B cell (primary cell): ENCODE data around the gene WNT11. TPM values are rescaled to one million over a fixed set of nuclear protein-coding genes. Genes with fewer than 3 reads are reported as not detected.

Source experiments
- ATAC-seq: fragments of 200-7000 bp; cut with Tn5 transposase; one replicate; pipeline ENCODE4 v1.10.0; 2021; ENCODE audit warnings: low read depth, mild to moderate bottlenecking, moderate number of reproducible peaks, moderate library complexity
- CTCF ChIA-PET: fragments of 350-600 bp; sonication (Branson Sonifier 250); formaldehyde crosslinking; loops from one replicate; lab custom pipeline; 2021; ENCODE audit warnings: antibody characterized with exemption, inconsistent platforms; lab: Charles Lee
- POLR2A ChIA-PET: fragments of 350-600 bp; sonication (Branson Sonifier 250); formaldehyde crosslinking; loops from one replicate; lab custom pipeline; 2021; ENCODE audit warnings: antibody characterized with exemption; lab: Charles Lee
- DNase-seq: peaks from one replicate; pipeline ENCODE4 v3.0.0; 2013
- H2AFZ ChIP-seq: 2 replicates; pipeline ENCODE4 v1.6.1; 2012; ENCODE audit warnings: mild to moderate bottlenecking, low read depth, low read length; ENCODE audit not compliant: insufficient read depth, poor library complexity, severe bottlenecking
- H3K27ac ChIP-seq, 2 donors: 1 replicate in 1 of 2; 2 replicates in 1 of 2; pipeline ENCODE4 v1.5.1; 2012 to 2013; ENCODE audit warnings: low read length in 2 of 2, mild to moderate bottlenecking in 2 of 2, moderate library complexity in 1 of 2
- H3K27me3 ChIP-seq, 4 experiments: fragments of 200-600 bp in 1 of 4; sonication (generic) in 1 of 4; replicated peaks in 1 of 4; 1 replicate in 2 of 4; 2 replicates in 2 of 4; pipeline versions ENCODE4 v1.6.1 to v1.7.0; 2013 to 2016; ENCODE audit warnings: low read length in 3 of 4, mild to moderate bottlenecking in 2 of 4, mixed read lengths in 1 of 4, moderate library complexity in 1 of 4; ENCODE audit not compliant: insufficient read depth in 4 of 4, control insufficient read depth in 3 of 4; ENCODE audit errors: control extremely low read depth in 1 of 4
- H3K36me3 ChIP-seq, 2 experiments: replicated peaks in 1 of 2; 1 replicate in 1 of 2; 2 replicates in 1 of 2; pipeline versions ENCODE4 v1.6.1 to v1.7.1; 2013; ENCODE audit warnings: low read length in 1 of 2; ENCODE audit not compliant: insufficient read depth in 2 of 2, control insufficient read depth in 1 of 2; ENCODE audit errors: control extremely low read depth in 1 of 2, extremely low read depth in 1 of 2
- H3K4me1 ChIP-seq, 2 donors: fragments of 200-600 bp in 1 of 2; sonication (generic) in 1 of 2; 1 replicate in 1 of 2; 2 replicates in 1 of 2; pipeline versions ENCODE4 v1.5.1 to v1.6.1; 2013 to 2017; ENCODE audit warnings: low read length in 2 of 2; ENCODE audit not compliant: control insufficient read depth in 2 of 2, insufficient read depth in 2 of 2
- H3K4me2 ChIP-seq: replicated peaks from 2 replicates; pipeline ENCODE3; 2012; ENCODE audit warnings: mild to moderate bottlenecking, low read depth, low read length; ENCODE audit not compliant: poor library complexity, severe bottlenecking
- H3K4me3 ChIP-seq, 5 experiments: fragments of 200-600 bp in 1 of 5; sonication (generic) in 1 of 5; 1 replicate in 3 of 5; 2 replicates in 2 of 5; pipeline versions ENCODE4 v1.5.1 to v1.7.0; 2011 to 2016; ENCODE audit warnings: low read length in 4 of 5, mild to moderate bottlenecking in 4 of 5, low read depth in 2 of 5, control low read depth in 1 of 5, moderate library complexity in 1 of 5; ENCODE audit not compliant: insufficient read depth in 1 of 5; ENCODE audit errors: control extremely low read depth in 1 of 5, extremely low read depth in 1 of 5
- H3K79me2 ChIP-seq: fragments of 200-600 bp; sonication (generic); one replicate; pipeline ENCODE4 v1.6.0; 2016; ENCODE audit warnings: low read length; ENCODE audit not compliant: control insufficient read depth, insufficient read depth
- H3K9ac ChIP-seq: fragments of 200-600 bp; sonication (generic); 2 replicates; pipeline ENCODE4 v1.6.1; 2017; ENCODE audit warnings: mild to moderate bottlenecking, low read length, moderate library complexity
- H3K9me3 ChIP-seq, 3 donors: one replicate each; pipeline versions ENCODE4 v1.6.1 to v1.7.1; 2013; ENCODE audit warnings: low read length in 2 of 3; ENCODE audit not compliant: control insufficient read depth in 2 of 3, insufficient read depth in 1 of 3; ENCODE audit errors: control extremely low read depth in 1 of 3
- H4K20me1 ChIP-seq: 2 replicates; pipeline ENCODE4 v1.6.0; 2012; ENCODE audit warnings: mild to moderate bottlenecking, low read length; ENCODE audit not compliant: insufficient read depth, control insufficient read depth, poor library complexity, severe bottlenecking
- H3K27ac Mint-ChIP-seq: one replicate; pipeline ENCODE4 v1.8.0; 2021; ENCODE audit warnings: mixed read lengths
- H3K27me3 Mint-ChIP-seq: one replicate; pipeline ENCODE4 v1.8.0; 2021; ENCODE audit warnings: mixed read lengths
- H3K4me1 Mint-ChIP-seq: one replicate; pipeline ENCODE4 v1.8.0; 2021; ENCODE audit warnings: mixed read lengths
- H3K4me3 Mint-ChIP-seq: one replicate; pipeline ENCODE4 v1.8.0; 2021; ENCODE audit warnings: mixed read lengths
- H3K9me3 Mint-ChIP-seq: one replicate; pipeline ENCODE4 v1.8.0; 2022; ENCODE audit warnings: mixed read lengths; ENCODE audit not compliant: insufficient read depth
- CTCF ChIP-seq: fragments of 200-600 bp; IDR thresholded peaks from one replicate; pipeline ENCODE4 v1.8.0; 2022; ENCODE audit warnings: antibody characterized with exemption, mild to moderate bottlenecking
- EZH2 ChIP-seq: IDR thresholded peaks from 2 replicates; pipeline ENCODE4 v1.6.1; 2012; ENCODE audit warnings: borderline replicate concordance, low read depth, mild to moderate bottlenecking, moderate library complexity, low read length; ENCODE audit not compliant: insufficient read depth, poor library complexity, severe bottlenecking
- WGBS: methylation state at CpG from one replicate; pipeline ENCODE4 v1.1.5; 2013; ENCODE audit warnings: missing lambda C conversion rate; ENCODE audit not compliant: insufficient coverage; 5-methylcytosine and 5-hydroxymethylcytosine counted together
- intact Hi-C: fragments of 100-400 bp; cut with micrococcal nuclease; formaldehyde crosslinking; loops from one replicate; pipeline ENCODE4 v1.10.0; 2022
- polyA plus RNA-seq: library from polyadenylated mRNA; depleted of rRNA; stranded (reverse); fragments of >200 nt; gene quantifications from 2 replicates; pipeline ENCODE4 v1.2.3, GENCODE V29; 2012
- total RNA-seq, 2 donors: library from RNA; stranded (reverse); fragments of 120-200 nt in 1 of 2; gene quantifications; 1 replicate in 1 of 2; 2 replicates in 1 of 2; pipeline versions ENCODE4 v1.2.3 to v1.2.4, GENCODE V29; 2013 to 2022

WNT11 gene
- total and polyA plus RNA-seq, 2 donors (not counting 1 experiment from before 2014, with no cell fraction given) = 0.39 TPM; not detected in 1

DNA sequence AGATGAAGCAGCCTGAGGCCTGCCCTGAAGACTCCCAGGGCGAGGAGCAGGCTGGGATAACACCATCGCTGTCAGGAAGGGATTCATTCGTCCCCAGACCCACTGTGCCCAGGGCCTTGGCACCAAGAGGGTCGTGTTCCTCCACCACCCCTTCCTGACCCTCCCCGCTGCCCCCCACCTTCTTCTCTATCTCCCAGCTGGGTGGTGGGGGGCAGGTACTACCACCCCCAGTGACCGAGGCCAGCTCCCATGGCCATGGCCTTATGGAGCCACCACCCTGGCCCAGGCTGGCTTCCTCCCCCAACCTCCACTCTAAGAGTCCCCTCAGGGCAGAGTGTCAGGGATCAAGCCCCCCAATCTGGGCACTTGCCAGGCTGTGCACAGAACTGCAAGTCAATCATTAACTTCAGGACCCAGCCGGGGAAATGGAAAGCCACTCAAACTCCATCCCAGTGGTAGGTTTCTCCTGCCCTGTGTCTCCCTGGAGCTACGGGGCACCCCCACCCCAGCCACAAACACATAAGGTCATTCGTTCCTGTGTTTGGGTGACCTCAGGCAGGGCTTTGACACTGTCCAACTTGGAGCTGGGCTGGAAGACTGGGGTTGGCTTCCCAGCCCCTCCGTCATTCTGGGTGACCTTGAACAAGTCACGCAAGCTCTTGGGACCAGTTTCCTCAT lies 33.3 kb upstream of the WNT11 start:
- no peaks in the 10 kb centered on the region for H4K20me1 ChIP-seq
- TF ChIP-seq EZH2 (no peak), CTCF (no peak)
- H3K4me3 Mint-ChIP-seq = no peak overlapping the region
- no peaks in the 10 kb centered on the region for H3K79me2 ChIP-seq
- H3K36me3 ChIP-seq = no peaks in the 10 kb centered on the region
- DNase-seq (no peak), ATAC-seq (no peak)
- no peaks in the 10 kb centered on the region for H3K27me3 Mint-ChIP-seq
- H3K4me3 ChIP-seq = no peak overlapping the region
- 98% methylated on average over 9 of the region's 11 CpGs for WGBS
- H3K27ac Mint-ChIP-seq = no peak overlapping the region
- no peaks in the 10 kb centered on the region for H3K9me3 ChIP-seq
- ChIA-PET CTCF (interaction anchor here (0.7 kb wide), 2 partner anchors 8 to 79 kb away, joined by 3 to 4 read pairs; no protein-coding TSS in a partner anchor), POLR2A (interaction anchor here (0.5 kb wide), 1 partner anchor 415 kb away, joined by 5 read pairs; no protein-coding TSS in a partner anchor)
- no peak overlapping the region for H3K27ac ChIP-seq
- intact Hi-C loops = loop anchor here (10.0 kb wide), 3 partner anchors 345 to 1745 kb away; partner anchors contain the start of gene LIPT2
- no peaks in the 10 kb centered on the region for H3K27me3 ChIP-seq
- H3K9ac ChIP-seq = no peak overlapping the region
- no peak overlapping the region for H2AFZ ChIP-seq
- no peak overlapping the region for H3K4me2 ChIP-seq
- peaks cover 2 to 11% of the 10 kb centered on the region in 2 donors for H3K4me1 ChIP-seq
- H3K4me1 Mint-ChIP-seq = peaks cover 14% of the 10 kb centered on the region
- no peaks in the 10 kb centered on the region for H3K9me3 Mint-ChIP-seq

DNA sequence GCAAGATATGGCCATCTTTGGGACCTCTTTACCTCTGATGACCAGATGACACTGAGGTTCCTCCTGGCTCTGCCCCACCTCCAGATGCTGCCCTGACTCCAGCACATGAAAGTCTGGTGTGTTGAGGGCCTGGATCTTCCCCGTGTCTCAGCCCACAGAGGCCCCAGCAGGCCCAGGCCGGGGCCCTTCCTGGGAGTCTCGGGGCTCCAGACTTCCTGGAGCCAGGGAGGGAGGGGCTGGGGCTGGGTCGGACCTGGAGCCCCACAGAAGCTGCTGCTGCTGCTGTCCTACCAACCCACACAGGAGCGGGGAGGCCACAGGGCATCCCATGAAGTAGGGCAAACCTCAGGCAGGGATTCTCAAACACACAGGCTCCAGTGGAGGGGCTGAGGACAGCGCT lies 32.2 kb upstream of the WNT11 start:
- H2AFZ ChIP-seq = no peak overlapping the region
- no peak for ATAC-seq
- POLR2A ChIA-PET = no interaction called here
- no peak for DNase-seq
- Mint-ChIP-seq H3K4me1 (peaks cover 23% of the 10 kb centered on the region), H3K27ac (no peak overlapping the region), H3K4me3 (no peak overlapping the region), H3K9me3 (no peaks in the 10 kb centered on the region), H3K27me3 (no peaks in the 10 kb centered on the region)
- no peaks in the 10 kb centered on the region for H3K36me3 ChIP-seq
- no peak for TF ChIP-seq EZH2
- TF ChIP-seq CTCF = no peak
- H3K27me3 ChIP-seq = no peaks in the 10 kb centered on the region
- no peaks in the 10 kb centered on the region for H4K20me1 ChIP-seq
- H3K79me2 ChIP-seq = no peaks in the 10 kb centered on the region
- intact Hi-C loops = loop anchor here (10.0 kb wide), 3 partner anchors 344 to 1744 kb away; partner anchors contain the start of gene LIPT2
- no peaks in the 10 kb centered on the region for H3K9me3 ChIP-seq
- H3K27ac ChIP-seq = no peak overlapping the region
- 85% methylated on average over 6 of the region's 6 CpGs for WGBS
- CTCF ChIA-PET = interaction anchor here (6.1 kb wide), 1 partner anchor 30 kb away, joined by 48 read pairs; no protein-coding TSS in a partner anchor
- H3K4me2 ChIP-seq = no peak overlapping the region
- H3K4me1 ChIP-seq = peaks cover 10 to 22% of the 10 kb centered on the region in 2 donors
- no peak overlapping the region for H3K4me3 ChIP-seq
- no peak overlapping the region for H3K9ac ChIP-seq
